Colonic mucosa (tissue), 4 donors: Measurements from ENCODE around the gene UTS2R. TPM values are rescaled to one million over a fixed set of nuclear protein-coding genes. Genes with fewer than 3 reads are reported as not detected.
"Not testable (repeated sequence)": the region's sequence is repeated elsewhere in the genome, so short reads cannot be mapped to it uniquely, and the experiment has no call there.

ENCODE experiments used
- DNase-seq: peaks from one replicate; pipeline ENCODE4 v3.0.0-alpha.2; 2020
- H3K27ac ChIP-seq: fragments of 200-600 bp; one replicate; pipeline ENCODE4 v1.8.0; 2021
- H3K27me3 ChIP-seq: fragments of 200-600 bp; one replicate; pipeline ENCODE4 v1.8.0; 2021
- H3K36me3 ChIP-seq: fragments of 200-600 bp; one replicate; pipeline ENCODE4 v1.8.0; 2021
- H3K4me1 ChIP-seq: fragments of 200-600 bp; one replicate; pipeline ENCODE4 v1.8.0; 2021; ENCODE audit warnings: mild to moderate bottlenecking
- H3K4me3 ChIP-seq: fragments of 200-600 bp; one replicate; pipeline ENCODE4 v1.8.0; 2021
- H3K9ac ChIP-seq, 2 donors: one replicate each; pipeline ENCODE4 v1.7.0; 2013; ENCODE audit warnings: control low read depth in 2 of 2, low read depth in 2 of 2, low read length in 2 of 2
- H3K9me3 ChIP-seq: fragments of 200-600 bp; one replicate; pipeline ENCODE4 v1.8.0; 2021
- intact Hi-C: fragments of 100-400 bp; cut with DNase I; formaldehyde crosslinking; loops from one replicate; pipeline ENCODE4 v1.14.1; 2022
- total RNA-seq, 2 donors: library from RNA; stranded (reverse); fragmentation: NEBNext Ultra II Directional in 1 of 2; extraction: Animal tissue kit (Norgen Biotek cat#: 25700) in 1 of 2; gene quantifications; one replicate each; pipeline ENCODE4 v1.2.1, GENCODE V29; 2021
- TF ChIP-seq, protein P1 (sequence below): fragments of 200-600 bp; IDR thresholded peaks from one replicate; pipeline ENCODE4 v1.8.0; 2022; ENCODE audit warnings: antibody characterized with exemption, mild to moderate bottlenecking
- donor health status: healthy.
- donor health status: DM: no; HTN: no; CAD: no.
- donor health status: DM: no; HTN: no; CAD: no.

The UTS2R gene
- total RNA-seq, 2 donors from 2014 or later: not detected

DNA sequence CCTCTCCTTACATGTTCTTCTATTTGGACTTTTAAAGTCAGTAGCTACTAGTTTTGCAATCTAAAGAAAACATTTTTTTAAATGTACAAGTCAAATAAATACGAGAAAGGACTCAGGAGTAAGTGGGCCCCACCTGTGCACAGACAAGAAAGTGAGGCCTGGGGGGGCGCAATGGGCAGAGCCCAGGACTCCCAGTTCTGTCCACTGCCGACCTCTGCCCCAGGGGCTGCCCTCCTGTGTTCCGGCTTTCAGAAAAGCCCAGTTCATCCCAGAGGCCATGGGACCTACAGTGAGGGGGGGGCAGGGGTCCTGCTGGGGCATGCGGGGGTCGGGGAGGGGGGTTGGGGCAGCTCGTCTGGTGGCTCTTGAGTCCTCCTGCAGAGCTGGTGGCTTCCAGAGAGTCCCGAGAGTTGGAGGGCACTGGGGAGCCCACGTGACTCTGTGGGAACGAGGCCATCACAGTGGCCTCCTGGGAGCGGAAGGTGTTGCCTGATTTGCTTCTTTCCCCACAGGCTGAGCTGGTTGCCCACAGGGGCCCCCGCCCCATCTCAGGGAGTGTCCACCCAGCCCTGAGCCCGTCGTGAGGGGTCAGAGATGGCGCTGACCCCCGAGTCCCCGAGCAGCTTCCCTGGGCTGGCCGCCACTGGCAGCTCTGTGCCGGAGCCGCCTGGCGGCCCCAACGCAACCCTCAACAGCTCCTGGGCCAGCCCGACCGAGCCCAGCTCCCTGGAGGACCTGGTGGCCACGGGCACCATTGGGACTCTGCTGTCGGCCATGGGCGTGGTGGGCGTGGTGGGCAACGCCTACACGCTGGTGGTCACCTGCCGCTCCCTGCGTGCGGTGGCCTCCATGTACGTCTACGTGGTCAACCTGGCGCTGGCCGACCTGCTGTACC lies 2.4 kb downstream of the UTS2R start:
- intact Hi-C loops: no loop called here
- H3K27ac ChIP-seq: no peak overlapping the region
- H3K9ac ChIP-seq: no peak overlapping the region
- no peak overlapping the region for H3K4me3 ChIP-seq
- TF ChIP-seq, protein P1, sequence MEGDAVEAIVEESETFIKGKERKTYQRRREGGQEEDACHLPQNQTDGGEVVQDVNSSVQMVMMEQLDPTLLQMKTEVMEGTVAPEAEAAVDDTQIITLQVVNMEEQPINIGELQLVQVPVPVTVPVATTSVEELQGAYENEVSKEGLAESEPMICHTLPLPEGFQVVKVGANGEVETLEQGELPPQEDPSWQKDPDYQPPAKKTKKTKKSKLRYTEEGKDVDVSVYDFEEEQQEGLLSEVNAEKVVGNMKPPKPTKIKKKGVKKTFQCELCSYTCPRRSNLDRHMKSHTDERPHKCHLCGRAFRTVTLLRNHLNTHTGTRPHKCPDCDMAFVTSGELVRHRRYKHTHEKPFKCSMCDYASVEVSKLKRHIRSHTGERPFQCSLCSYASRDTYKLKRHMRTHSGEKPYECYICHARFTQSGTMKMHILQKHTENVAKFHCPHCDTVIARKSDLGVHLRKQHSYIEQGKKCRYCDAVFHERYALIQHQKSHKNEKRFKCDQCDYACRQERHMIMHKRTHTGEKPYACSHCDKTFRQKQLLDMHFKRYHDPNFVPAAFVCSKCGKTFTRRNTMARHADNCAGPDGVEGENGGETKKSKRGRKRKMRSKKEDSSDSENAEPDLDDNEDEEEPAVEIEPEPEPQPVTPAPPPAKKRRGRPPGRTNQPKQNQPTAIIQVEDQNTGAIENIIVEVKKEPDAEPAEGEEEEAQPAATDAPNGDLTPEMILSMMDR: no peak
- no peak for DNase-seq
- peaks cover 6% of the 10 kb centered on the region for H3K4me1 ChIP-seq
- no peaks in the 10 kb centered on the region for H3K9me3 ChIP-seq
- H3K36me3 ChIP-seq: no peaks in the 10 kb centered on the region
- peaks cover 66% of the 10 kb centered on the region for H3K27me3 ChIP-seq

GRCh38 chr17:82374626-82375331 lies 3.2 kb downstream of the UTS2R start:
- Histone ChIP-seq H3K9me3 (no peaks in the 10 kb centered on the region), H3K36me3 (no peaks in the 10 kb centered on the region), H3K27me3 (peaks cover 61% of the 10 kb centered on the region), H3K4me1 (peaks cover 6% of the 10 kb centered on the region), H3K4me3 (no peak overlapping the region), H3K27ac (no peak overlapping the region), H3K9ac (no peak overlapping the region)
- DNase-seq: no peak
- intact Hi-C loops: no loop called here
- TF ChIP-seq, protein P1: no peak

DNA sequence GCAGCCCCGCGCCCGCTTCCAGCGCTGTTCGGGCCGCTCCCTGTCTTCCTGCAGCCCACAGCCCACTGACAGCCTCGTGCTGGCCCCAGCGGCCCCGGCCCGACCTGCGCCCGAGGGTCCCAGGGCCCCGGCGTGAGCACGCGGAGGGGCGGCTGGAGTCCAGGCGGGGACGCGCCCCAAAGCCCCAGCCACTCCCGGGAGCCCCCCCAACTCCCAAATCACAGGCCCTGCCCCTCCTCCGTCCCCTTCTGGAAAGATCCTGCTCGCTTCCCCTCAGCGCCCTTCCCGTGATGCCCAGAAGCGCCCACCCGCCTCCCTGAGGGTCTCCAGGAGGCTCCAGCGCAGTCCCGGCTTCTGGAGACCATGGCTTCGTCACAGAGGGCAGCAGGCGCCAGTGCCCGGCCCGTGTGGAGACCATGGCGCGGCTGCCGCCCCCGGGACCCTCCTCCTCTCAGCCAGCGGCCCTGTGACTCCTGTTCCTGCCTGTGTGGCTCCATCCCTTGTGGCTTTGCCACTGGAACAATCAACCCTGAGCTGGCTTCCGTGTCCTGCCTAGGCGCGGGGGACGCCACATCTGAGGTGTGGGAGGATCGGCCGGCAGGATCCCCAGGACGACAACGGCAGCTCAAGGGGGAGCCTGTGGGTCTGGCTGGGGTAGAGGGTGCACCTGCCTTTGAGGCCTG lies 3.9 kb downstream of the UTS2R start:
- H3K9ac ChIP-seq: no peak overlapping the region
- intact Hi-C loops: no loop called here
- H3K4me3 ChIP-seq: no peak overlapping the region
- TF ChIP-seq, protein P1: no peak
- H3K27me3 ChIP-seq: peaks cover 54% of the 10 kb centered on the region
- no peak overlapping the region for H3K27ac ChIP-seq
- H3K9me3 ChIP-seq: no peaks in the 10 kb centered on the region
- no peak for DNase-seq
- no peaks in the 10 kb centered on the region for H3K36me3 ChIP-seq
- peaks cover 6% of the 10 kb centered on the region for H3K4me1 ChIP-seq

- no peaks in the 10 kb centered on the region for H3K36me3 ChIP-seq
- DNase-seq: no peak
- H3K4me3 ChIP-seq: no peak overlapping the region
- no peaks in the 10 kb centered on the region for H3K9me3 ChIP-seq
- no peak overlapping the region for H3K27ac ChIP-seq
- H3K9ac ChIP-seq: no peak overlapping the region
- TF ChIP-seq, protein P1: no peak
- H3K4me1 ChIP-seq: peaks cover 3% of the 10 kb centered on the region
- H3K27me3 ChIP-seq: peaks cover 47% of the 10 kb centered on the region
- intact Hi-C loops: no loop called here
These were observed 4.6 kb downstream of the UTS2R start for GRCh38 chr17:82376042-82376730.

DNA sequence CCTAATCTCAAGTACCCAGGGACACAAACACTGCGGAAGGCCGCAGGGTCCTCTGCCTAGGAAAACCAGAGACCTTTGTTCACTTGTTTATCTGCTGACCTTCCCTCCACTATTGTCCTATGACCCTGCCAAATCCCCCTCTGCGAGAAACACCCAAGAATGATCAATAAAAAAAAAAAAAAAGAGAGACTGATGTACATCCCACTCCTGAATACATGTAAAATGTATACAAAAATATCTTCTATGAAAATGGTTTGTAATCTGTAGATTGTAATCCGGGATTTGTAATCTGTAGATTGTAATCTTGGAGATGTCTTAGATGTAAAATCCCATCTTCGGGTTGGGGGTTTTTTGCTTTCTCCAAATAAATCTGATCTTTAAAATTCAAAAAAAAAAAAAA lies 5.7 kb downstream of the UTS2R start:
- H3K9ac ChIP-seq, H3K4me1 ChIP-seq, H3K4me3 ChIP-seq, H3K36me3 ChIP-seq, H3K9me3 ChIP-seq, intact Hi-C loops, H3K27ac ChIP-seq, DNase-seq: not testable (repeated sequence)
- peaks cover 36% of the 10 kb centered on the region for H3K27me3 ChIP-seq
